HEK293 (cell line): ENCODE data around the gene ACAP2.

Experiments
- CTCF ChIA-PET: fragments of 350-600 bp; formaldehyde crosslinking; extraction: SDS; loops from one replicate; lab custom pipeline; 2021; ENCODE audit warnings: antibody characterized with exemption; lab: Yijun Ruan, JAX
- POLR2A ChIA-PET: fragments of 300-600 bp; formaldehyde crosslinking; extraction: SDS; loops from one replicate; lab custom pipeline; 2020; ENCODE audit warnings: antibody characterized with exemption, inconsistent platforms; lab: Yijun Ruan, JAX
- H3K27ac ChIP-seq: fragments of 200-500 bp; sonication (Bioruptor generic); 2 replicates; pipeline ENCODE4 v1.5.1; 2014; ENCODE audit warnings: low read depth, low read length, control low read depth, inconsistent platforms; ENCODE audit errors: extremely low read depth
- H3K36me3 ChIP-seq, 2 experiments: fragments of 200-500 bp in 1 of 2; sonication (Bioruptor generic) in 1 of 2; 1 replicate in 1 of 2; 2 replicates in 1 of 2; pipeline ENCODE4 v1.5.1; 2014 to 2017; ENCODE audit warnings: inconsistent platforms in 2 of 2, low read length in 2 of 2; ENCODE audit not compliant: control insufficient read depth in 2 of 2, insufficient read depth in 1 of 2
- H3K4me1 ChIP-seq: fragments of 200-500 bp; sonication (Bioruptor generic); 2 replicates; pipeline ENCODE4 v1.5.1; 2014; ENCODE audit warnings: mild to moderate bottlenecking, low read length, inconsistent platforms; ENCODE audit not compliant: control insufficient read depth, insufficient read depth
- H3K4me3 ChIP-seq: 2 replicates; pipeline ENCODE4 v1.5.1; 2011; ENCODE audit warnings: low read depth, mild to moderate bottlenecking, control low read depth, low read length, moderate library complexity
- H3K9me3 ChIP-seq: fragments of 200-500 bp; sonication (Bioruptor generic); 2 replicates; pipeline ENCODE4 v1.5.1; 2014; ENCODE audit warnings: low read depth, low read length, inconsistent platforms; ENCODE audit not compliant: control insufficient read depth, insufficient read depth
- GLIS2 ChIP-seq: fragments of 450-650 bp; formaldehyde crosslinking; IDR thresholded peaks from 2 replicates; pipeline ENCODE4 v1.5.1; 2016; ENCODE audit warnings: missing biosample characterization, missing genetic modification characterization
- KLF7 ChIP-seq: fragments of 450-650 bp; formaldehyde crosslinking; IDR thresholded peaks from 2 replicates; pipeline ENCODE4 v1.5.1; 2016; ENCODE audit warnings: missing biosample characterization, missing genetic modification characterization, borderline replicate concordance
- MYNN ChIP-seq: fragments of 450-650 bp; formaldehyde crosslinking; IDR thresholded peaks from 2 replicates; pipeline ENCODE4 v1.5.1; 2016; ENCODE audit warnings: missing biosample characterization, missing genetic modification characterization, borderline replicate concordance
- PRDM10 ChIP-seq: fragments of 450-650 bp; formaldehyde crosslinking; IDR thresholded peaks from 2 replicates; pipeline ENCODE4 v1.5.1; 2016; ENCODE audit warnings: missing biosample characterization, missing genetic modification characterization
- PRDM6 ChIP-seq: fragments of 450-650 bp; formaldehyde crosslinking; IDR thresholded peaks from 2 replicates; pipeline ENCODE4 v1.5.1; 2017; ENCODE audit warnings: missing biosample characterization, missing genetic modification characterization
- SETDB1 ChIP-seq: IDR thresholded peaks from one replicate; pipeline ENCODE4 v1.6.1; 2017; ENCODE audit warnings: mild to moderate bottlenecking, low read length, moderate library complexity, mixed read lengths; ENCODE audit not compliant: insufficient read length
- SP3 ChIP-seq: fragments of 450-650 bp; formaldehyde crosslinking; IDR thresholded peaks from 2 replicates; pipeline ENCODE4 v1.5.1; 2016; ENCODE audit warnings: missing biosample characterization, missing genetic modification characterization
- ZBTB17 ChIP-seq: fragments of 450-650 bp; formaldehyde crosslinking; IDR thresholded peaks from 2 replicates; pipeline ENCODE4 v1.5.1; 2016; ENCODE audit warnings: missing biosample characterization, missing genetic modification characterization
- ZBTB48 ChIP-seq: fragments of 450-650 bp; formaldehyde crosslinking; IDR thresholded peaks from 2 replicates; pipeline ENCODE4 v1.5.1; 2016; ENCODE audit warnings: missing biosample characterization, missing genetic modification characterization
- ZBTB6 ChIP-seq: fragments of 450-650 bp; formaldehyde crosslinking; IDR thresholded peaks from 2 replicates; pipeline ENCODE4 v1.5.1; 2017; ENCODE audit warnings: missing biosample characterization, missing genetic modification characterization
- ZEB2 ChIP-seq: fragments of 450-650 bp; formaldehyde crosslinking; IDR thresholded peaks from 2 replicates; pipeline ENCODE4 v1.5.1; 2016; ENCODE audit warnings: missing biosample characterization, missing genetic modification characterization
- ZFP37 ChIP-seq: fragments of 450-650 bp; formaldehyde crosslinking; IDR thresholded peaks from 2 replicates; pipeline ENCODE4 v1.5.1; 2016; ENCODE audit warnings: missing biosample characterization, missing genetic modification characterization
- ZIC2 ChIP-seq: fragments of 450-650 bp; formaldehyde crosslinking; IDR thresholded peaks from 2 replicates; pipeline ENCODE4 v1.5.1; 2016; ENCODE audit warnings: missing biosample characterization, missing genetic modification characterization
- ZNF2 ChIP-seq: fragments of 450-650 bp; formaldehyde crosslinking; IDR thresholded peaks from 2 replicates; pipeline ENCODE4 v1.5.1; 2016; ENCODE audit warnings: missing biosample characterization, missing genetic modification characterization
- ZNF311 ChIP-seq: fragments of 450-650 bp; formaldehyde crosslinking; IDR thresholded peaks from 2 replicates; pipeline ENCODE4 v1.5.1; 2017; ENCODE audit warnings: missing biosample characterization, missing genetic modification characterization, borderline replicate concordance
- ZNF335 ChIP-seq: fragments of 450-650 bp; formaldehyde crosslinking; conservative IDR thresholded peaks from 2 replicates; pipeline ENCODE4 v1.5.1; 2016; ENCODE audit warnings: missing biosample characterization, missing genetic modification characterization
- ZNF394 ChIP-seq: fragments of 450-650 bp; formaldehyde crosslinking; IDR thresholded peaks from 2 replicates; pipeline ENCODE4 v1.5.1; 2016; ENCODE audit warnings: missing biosample characterization, missing genetic modification characterization, mild to moderate bottlenecking, moderate library complexity, borderline replicate concordance
- ZNF610 ChIP-seq: fragments of 450-650 bp; formaldehyde crosslinking; IDR thresholded peaks from 2 replicates; pipeline ENCODE4 v1.5.1; 2016; ENCODE audit warnings: missing biosample characterization, missing genetic modification characterization, borderline replicate concordance
- ZNF624 ChIP-seq: fragments of 450-650 bp; formaldehyde crosslinking; IDR thresholded peaks from 2 replicates; pipeline ENCODE4 v1.5.1; 2017; ENCODE audit warnings: missing biosample characterization, missing genetic modification characterization
- ZNF629 ChIP-seq: fragments of 450-650 bp; formaldehyde crosslinking; IDR thresholded peaks from 2 replicates; pipeline ENCODE4 v1.5.1; 2017; ENCODE audit warnings: missing biosample characterization, missing genetic modification characterization
- ZNF654 ChIP-seq: fragments of 450-650 bp; formaldehyde crosslinking; IDR thresholded peaks from 2 replicates; pipeline ENCODE4 v1.5.1; 2016; ENCODE audit warnings: low read depth, missing biosample characterization, missing genetic modification characterization
- ZNF837 ChIP-seq: fragments of 450-650 bp; formaldehyde crosslinking; IDR thresholded peaks from 2 replicates; pipeline ENCODE4 v1.5.1; 2016; ENCODE audit warnings: missing biosample characterization, missing genetic modification characterization
- ZSCAN30 ChIP-seq: fragments of 450-650 bp; IDR thresholded peaks from 2 replicates; pipeline ENCODE4 v1.5.1; 2018; ENCODE audit warnings: missing biosample characterization, mild to moderate bottlenecking, missing genetic modification characterization, moderate library complexity
- TF ChIP-seq, protein P1 (sequence below): fragments of 450-650 bp; formaldehyde crosslinking; IDR thresholded peaks from 2 replicates; pipeline ENCODE4 v1.5.1; 2016; ENCODE audit warnings: missing biosample characterization, missing genetic modification characterization
- TF ChIP-seq, protein P2 (sequence below): fragments of 450-650 bp; formaldehyde crosslinking; IDR thresholded peaks from 2 replicates; pipeline ENCODE4 v1.5.1; 2016; ENCODE audit warnings: missing biosample characterization, missing genetic modification characterization
- TF ChIP-seq, protein P3 (sequence below): fragments of 450-650 bp; formaldehyde crosslinking; IDR thresholded peaks from 2 replicates; pipeline ENCODE4 v1.5.1; 2016; ENCODE audit warnings: missing biosample characterization, missing genetic modification characterization

Gene ACAP2

GRCh38 chr3:195271410-195272243 lies 171.2 kb downstream of the ACAP2 start:
- peak overlapping the region; percentile 81 for H3K4me3 ChIP-seq
- ChIA-PET POLR2A (interaction anchor here (1.0 to 1.6 kb wide), 4 partner anchors 10 to 271 kb away, joined by 3 to 11 read pairs (median 4); partner anchors contain the start of genes ACAP2 and PPP1R2), CTCF (interaction anchor here (0.6 to 2.9 kb wide), 33 partner anchors 10 to 662 kb away, joined by 3 to 92 read pairs (median 4); partner anchors contain the start of genes ACAP2, LSG1 and PPP1R2)
- H3K9me3 ChIP-seq = no peaks in the 10 kb centered on the region
- H3K27ac ChIP-seq = peak overlapping the region; percentile 61; the same call in 1 of the 2 replicates
- H3K36me3 ChIP-seq = peaks cover 0 to 15% of the 10 kb centered on the region in 2 experiments; a peak in 1 of 3 replicates
- H3K4me1 ChIP-seq = no peaks in the 10 kb centered on the region
- TF ChIP-seq ZNF624 (tag by site-specific recombination) = no peak
- TF ChIP-seq ZNF311 = no peak
- peak; percentile 67; the same call in 1 of the 2 replicates for TF ChIP-seq ZNF394 (tag by site-specific recombination)
- TF ChIP-seq ZNF629 = peak; percentile 54
- TF ChIP-seq SETDB1 = peak; percentile 10
- peak; percentile 87 for TF ChIP-seq ZEB2 (tag by site-specific recombination)
- peak; percentile 80 for TF ChIP-seq ZBTB17
- peak; percentile 54 for TF ChIP-seq ZFP37 (tag by site-specific recombination)
- peak; percentile 86 for TF ChIP-seq ZSCAN30 (tag by site-specific recombination)
- TF ChIP-seq ZBTB48 (tag by site-specific recombination) = peak; percentile 57; the same call in 1 of the 2 replicates
- peak; percentile 29; the same call in 1 of the 2 replicates for TF ChIP-seq SP3 (tag by site-specific recombination)
- TF ChIP-seq, protein P1, sequence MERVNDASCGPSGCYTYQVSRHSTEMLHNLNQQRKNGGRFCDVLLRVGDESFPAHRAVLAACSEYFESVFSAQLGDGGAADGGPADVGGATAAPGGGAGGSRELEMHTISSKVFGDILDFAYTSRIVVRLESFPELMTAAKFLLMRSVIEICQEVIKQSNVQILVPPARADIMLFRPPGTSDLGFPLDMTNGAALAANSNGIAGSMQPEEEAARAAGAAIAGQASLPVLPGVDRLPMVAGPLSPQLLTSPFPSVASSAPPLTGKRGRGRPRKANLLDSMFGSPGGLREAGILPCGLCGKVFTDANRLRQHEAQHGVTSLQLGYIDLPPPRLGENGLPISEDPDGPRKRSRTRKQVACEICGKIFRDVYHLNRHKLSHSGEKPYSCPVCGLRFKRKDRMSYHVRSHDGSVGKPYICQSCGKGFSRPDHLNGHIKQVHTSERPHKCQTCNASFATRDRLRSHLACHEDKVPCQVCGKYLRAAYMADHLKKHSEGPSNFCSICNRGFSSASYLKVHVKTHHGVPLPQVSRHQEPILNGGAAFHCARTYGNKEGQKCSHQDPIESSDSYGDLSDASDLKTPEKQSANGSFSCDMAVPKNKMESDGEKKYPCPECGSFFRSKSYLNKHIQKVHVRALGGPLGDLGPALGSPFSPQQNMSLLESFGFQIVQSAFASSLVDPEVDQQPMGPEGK (tag by site-specific recombination) = peak; percentile 64
- TF ChIP-seq ZNF335 (tag by site-specific recombination) = peak; percentile 88
- no peak for TF ChIP-seq ZNF837
- peak; percentile 71; the same call in 1 of the 2 replicates for TF ChIP-seq ZNF2
- peak; percentile 9; the same call in 1 of the 2 replicates for TF ChIP-seq ZBTB6 (tag by site-specific recombination)
- peak; percentile 76; the same call in 1 of the 2 replicates for TF ChIP-seq ZNF610 (tag by site-specific recombination)
- TF ChIP-seq, protein P2, sequence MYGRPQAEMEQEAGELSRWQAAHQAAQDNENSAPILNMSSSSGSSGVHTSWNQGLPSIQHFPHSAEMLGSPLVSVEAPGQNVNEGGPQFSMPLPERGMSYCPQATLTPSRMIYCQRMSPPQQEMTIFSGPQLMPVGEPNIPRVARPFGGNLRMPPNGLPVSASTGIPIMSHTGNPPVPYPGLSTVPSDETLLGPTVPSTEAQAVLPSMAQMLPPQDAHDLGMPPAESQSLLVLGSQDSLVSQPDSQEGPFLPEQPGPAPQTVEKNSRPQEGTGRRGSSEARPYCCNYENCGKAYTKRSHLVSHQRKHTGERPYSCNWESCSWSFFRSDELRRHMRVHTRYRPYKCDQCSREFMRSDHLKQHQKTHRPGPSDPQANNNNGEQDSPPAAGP (tag by site-specific recombination) = peak; percentile 67
- TF ChIP-seq, protein P3, sequence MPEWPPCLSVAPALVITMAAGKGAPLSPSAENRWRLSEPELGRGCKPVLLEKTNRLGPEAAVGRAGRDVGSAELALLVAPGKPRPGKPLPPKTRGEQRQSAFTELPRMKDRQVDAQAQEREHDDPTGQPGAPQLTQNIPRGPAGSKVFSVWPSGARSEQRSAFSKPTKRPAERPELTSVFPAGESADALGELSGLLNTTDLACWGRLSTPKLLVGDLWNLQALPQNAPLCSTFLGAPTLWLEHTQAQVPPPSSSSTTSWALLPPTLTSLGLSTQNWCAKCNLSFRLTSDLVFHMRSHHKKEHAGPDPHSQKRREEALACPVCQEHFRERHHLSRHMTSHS (tag by site-specific recombination) = no peak
- peak; percentile 44; the same call in 1 of the 2 replicates for TF ChIP-seq GLIS2 (tag by site-specific recombination)
- TF ChIP-seq PRDM6 (tag by site-specific recombination) = peak; percentile 85
- TF ChIP-seq PRDM10 = peak; percentile 88
- TF ChIP-seq KLF7 (tag by site-specific recombination) = 0 out of 2 replicates have a peak, but pooled peaks have one; percentile 13
- TF ChIP-seq MYNN (tag by site-specific recombination) = peak; percentile 72; the same call in 1 of the 2 replicates
- TF ChIP-seq ZNF654 (tag by site-specific recombination) = peak; percentile 74
- TF ChIP-seq ZIC2 (tag by site-specific recombination) = peak; percentile 71
